Measurements from ENCODE around the gene CD5L.

Gene CD5L

DNA sequence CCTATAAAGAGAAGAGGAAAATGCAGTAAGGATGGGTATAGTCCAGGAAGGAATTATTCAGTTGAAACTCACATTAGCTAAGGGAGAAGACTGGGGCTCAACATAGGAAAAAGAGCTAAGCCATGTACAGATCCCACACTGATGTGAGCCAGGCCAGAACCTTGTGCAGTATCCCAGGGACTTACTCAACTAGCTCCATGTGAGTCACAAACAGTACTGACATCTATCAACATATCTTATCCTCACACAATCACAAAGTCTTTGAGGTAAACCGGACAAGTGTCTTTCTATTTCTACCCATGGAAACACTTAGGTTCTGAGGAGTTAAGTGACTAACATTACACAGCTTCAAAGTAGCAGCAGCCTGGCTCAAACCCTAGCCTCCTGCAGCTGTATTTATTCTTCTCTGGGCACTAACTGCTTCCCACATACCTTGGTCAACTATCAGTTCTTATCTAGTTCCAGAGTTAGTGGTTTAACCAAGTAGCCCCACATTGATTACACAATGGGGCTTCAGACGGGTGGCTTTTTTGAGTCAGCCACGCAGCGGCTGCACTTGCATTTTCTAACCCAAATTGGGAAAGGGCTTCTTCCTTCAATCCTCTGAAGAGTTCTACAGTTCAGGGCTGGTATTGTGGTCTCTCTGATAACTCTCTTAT, 9.5 kb downstream of the CD5L start:
- Mint-ChIP-seq H3K36me3 (no peaks in the 10 kb centered on the region), H3K27ac (no peak overlapping the region), H3K4me3 (no peak overlapping the region)

DNA sequence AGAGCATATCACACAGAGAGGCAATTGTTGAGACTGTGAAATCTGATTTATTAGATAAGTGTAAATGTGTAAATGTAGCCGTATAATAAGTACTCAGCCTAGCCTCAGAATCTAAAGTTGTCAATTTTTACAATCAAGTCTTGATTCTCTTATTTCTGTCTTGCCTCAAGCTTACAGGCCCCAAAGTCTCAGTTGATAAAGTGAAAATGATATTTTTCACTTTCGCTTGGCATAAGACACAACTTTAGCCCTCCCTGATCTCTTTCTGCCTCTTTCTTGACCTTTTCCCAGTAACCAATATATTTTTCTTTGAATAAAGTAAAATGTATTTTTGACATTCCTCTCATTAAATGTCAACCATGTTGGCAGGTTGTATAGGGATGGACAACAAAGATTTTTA, 10.7 kb downstream of the CD5L start:
- H3K4me3 Mint-ChIP-seq: no peak overlapping the region
- H3K27me3 Mint-ChIP-seq: peaks cover 4% of the 10 kb centered on the region
- no peaks in the 10 kb centered on the region for H3K4me1 Mint-ChIP-seq (ENCODE audit: low read depth)
- no peaks in the 10 kb centered on the region for H3K9me3 Mint-ChIP-seq (ENCODE audit: low read depth)
- H3K36me3 Mint-ChIP-seq: no peaks in the 10 kb centered on the region
- no peak overlapping the region for H3K27ac Mint-ChIP-seq

More for the DNA sequence above, 9.5 kb downstream of the CD5L start:
- Mint-ChIP-seq H3K4me1 (ENCODE audit: low read depth) (no peaks in the 10 kb centered on the region), H3K27me3 (peaks cover 4% of the 10 kb centered on the region), H3K9me3 (ENCODE audit: low read depth) (no peaks in the 10 kb centered on the region)

DNA sequence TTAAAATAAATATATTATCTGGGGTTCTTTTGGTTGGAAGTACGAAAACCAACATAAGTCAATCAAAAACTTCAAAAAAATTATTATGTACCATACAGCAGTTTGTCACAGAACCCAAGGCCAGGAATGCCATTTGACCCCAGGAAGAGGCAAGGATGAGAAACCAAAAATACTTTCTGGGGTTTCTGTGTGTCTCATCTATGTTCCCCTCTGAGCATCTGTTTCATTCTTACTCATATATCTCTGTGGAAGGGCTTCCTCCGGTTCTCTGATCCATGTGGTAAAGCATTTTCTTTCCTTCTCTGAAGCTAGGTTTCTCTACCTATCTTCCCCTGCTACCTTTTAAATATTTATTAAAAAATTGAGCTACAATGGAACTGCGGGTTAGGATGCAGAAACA, 11.9 kb downstream of the CD5L start:
- Mint-ChIP-seq H3K27ac (no peak overlapping the region), H3K4me1 (ENCODE audit: low read depth) (no peaks in the 10 kb centered on the region), H3K36me3 (no peaks in the 10 kb centered on the region), H3K9me3 (ENCODE audit: low read depth) (no peaks in the 10 kb centered on the region), H3K27me3 (peaks cover 4% of the 10 kb centered on the region), H3K4me3 (no peak overlapping the region)

- no peak overlapping the region for H3K4me3 Mint-ChIP-seq
- no peaks in the 10 kb centered on the region for H3K36me3 Mint-ChIP-seq
- H3K9me3 Mint-ChIP-seq (ENCODE audit: low read depth): no peaks in the 10 kb centered on the region
These were observed 12.4 kb downstream of the CD5L start for GRCh38 chr1:157829210-157829609.

DNA sequence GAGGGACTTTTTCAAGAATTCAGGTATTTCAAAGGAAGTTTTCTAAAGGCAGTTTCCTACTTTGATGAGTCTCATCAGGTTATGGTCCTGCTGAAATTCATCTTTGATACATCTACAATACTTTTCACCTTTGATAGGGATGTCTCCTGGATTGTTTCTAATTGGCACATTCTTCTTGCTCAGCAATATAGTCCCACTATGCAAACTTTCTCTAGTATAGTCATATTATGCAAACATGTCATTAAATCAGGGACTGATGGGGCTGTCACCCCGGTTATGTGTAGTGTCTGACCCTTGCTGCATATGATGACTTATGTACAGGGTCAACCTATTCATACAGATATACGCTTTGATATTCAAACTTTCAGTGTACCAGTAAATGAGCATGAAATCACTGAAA, 21.3 kb downstream of the CD5L start:
- H3K4me3 Mint-ChIP-seq: no peak overlapping the region
- peaks cover 2% of the 10 kb centered on the region for H3K4me1 Mint-ChIP-seq (ENCODE audit: low read depth)
- no peaks in the 10 kb centered on the region for H3K9me3 Mint-ChIP-seq (ENCODE audit: low read depth)
- no peaks in the 10 kb centered on the region for H3K36me3 Mint-ChIP-seq
- peaks cover 7% of the 10 kb centered on the region for H3K27me3 Mint-ChIP-seq
- H3K27ac Mint-ChIP-seq: no peak overlapping the region

More at GRCh38 chr1:157829210-157829609, 12.4 kb downstream of the CD5L start:
- Mint-ChIP-seq H3K4me1 (ENCODE audit: low read depth) (no peaks in the 10 kb centered on the region), H3K27me3 (peaks cover 6% of the 10 kb centered on the region), H3K27ac (no peak overlapping the region)

GRCh38 chr1:157819896-157820295, 21.7 kb downstream of the CD5L start, which contains the start of gene FCRL1:
Gene FCRL1, minus strand, starts transcription at chr1:157820120. Its CDS starts 83 bp downstream, at chr1:157820037.
- Mint-ChIP-seq H3K27me3 (peaks cover 7% of the 10 kb centered on the region), H3K4me3 (no peak within 1 kb of the TSS), H3K4me1 (ENCODE audit: low read depth) (peaks cover 2% of the 10 kb centered on the region), H3K9me3 (ENCODE audit: low read depth) (no peaks in the 10 kb centered on the region), H3K36me3 (no peaks in the 10 kb centered on the region), H3K27ac (no peak within 1 kb of the TSS)

GRCh38 chr1:157819215-157819614, 22.4 kb downstream of the CD5L start:
- H3K27me3 Mint-ChIP-seq: peaks cover 5% of the 10 kb centered on the region
- H3K27ac Mint-ChIP-seq: no peak overlapping the region
- H3K9me3 Mint-ChIP-seq (ENCODE audit: low read depth): no peaks in the 10 kb centered on the region
- H3K4me3 Mint-ChIP-seq: no peak overlapping the region
- peaks cover 2% of the 10 kb centered on the region for H3K4me1 Mint-ChIP-seq (ENCODE audit: low read depth)
- H3K36me3 Mint-ChIP-seq: no peaks in the 10 kb centered on the region

- Mint-ChIP-seq H3K4me3 (no peak overlapping the region), H3K27ac (no peak overlapping the region), H3K9me3 (ENCODE audit: low read depth) (peaks cover 11% of the 10 kb centered on the region), H3K27me3 (peaks cover 12% of the 10 kb centered on the region), H3K4me1 (ENCODE audit: low read depth) (no peaks in the 10 kb centered on the region), H3K36me3 (peaks cover 4% of the 10 kb centered on the region)
These were observed 28.3 kb downstream of the CD5L start for GRCh38 chr1:157813269-157813668.

DNA sequence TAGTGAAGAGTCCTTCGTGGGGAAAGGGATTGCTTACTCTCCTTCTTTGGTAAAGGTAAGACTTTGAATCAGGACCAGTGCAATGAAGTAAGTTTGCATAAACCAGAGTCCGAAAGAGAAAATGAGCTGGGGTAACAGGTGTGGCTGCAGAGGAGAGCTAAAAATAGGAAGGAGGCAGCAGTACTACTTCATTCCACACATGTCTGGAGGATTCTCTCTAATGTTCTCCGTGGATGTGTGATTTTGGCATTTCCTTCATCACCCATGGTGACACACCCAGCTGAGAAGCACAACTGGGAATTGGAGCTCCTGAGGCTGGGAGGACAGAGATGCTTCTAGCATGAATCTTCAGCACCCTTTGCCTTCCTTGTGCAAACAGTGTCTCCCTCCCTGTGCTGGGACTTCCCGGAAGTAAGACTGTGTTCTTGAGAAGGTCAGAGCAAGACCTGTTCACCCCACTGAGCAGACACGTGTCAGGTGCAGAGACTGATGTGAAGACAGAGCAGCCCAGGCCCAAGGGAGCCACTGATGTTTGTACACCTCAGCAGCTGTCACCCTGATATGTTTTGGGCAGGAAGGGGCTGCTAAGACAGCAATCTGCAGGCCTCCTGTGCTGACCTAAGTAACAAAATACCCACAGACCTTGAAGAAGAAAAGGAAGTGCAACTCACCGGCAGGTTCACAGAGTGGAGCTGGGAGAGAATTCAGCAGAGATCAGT, 35.0 kb downstream of the CD5L start:
- no peaks in the 10 kb centered on the region for H3K4me1 Mint-ChIP-seq (ENCODE audit: low read depth)
- H3K9me3 Mint-ChIP-seq (ENCODE audit: low read depth): peaks cover 3% of the 10 kb centered on the region
- no peak overlapping the region for H3K4me3 Mint-ChIP-seq
- H3K27ac Mint-ChIP-seq: no peak overlapping the region
- H3K27me3 Mint-ChIP-seq: peaks cover 10% of the 10 kb centered on the region
- H3K36me3 Mint-ChIP-seq: no peaks in the 10 kb centered on the region

DNA sequence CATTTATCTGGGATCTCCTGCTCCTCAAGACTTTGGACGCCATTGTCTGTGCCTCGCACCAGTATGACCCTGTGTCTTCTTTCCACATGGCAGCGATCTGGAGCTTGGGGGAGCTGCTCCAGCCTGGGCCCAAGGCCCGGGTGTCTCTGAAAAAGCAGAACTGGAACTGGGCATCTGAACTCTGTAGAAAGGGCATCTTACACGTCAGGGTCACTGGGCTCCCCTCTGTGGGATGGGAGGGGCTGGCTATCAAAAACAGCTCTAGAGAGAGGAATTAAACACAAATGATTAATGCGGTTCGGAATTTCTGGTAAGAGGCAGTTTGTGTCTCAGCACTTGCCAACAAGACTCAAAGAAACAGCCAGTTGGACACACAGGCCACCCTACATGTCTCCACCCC, 37.8 kb downstream of the CD5L start:
- Mint-ChIP-seq H3K27me3 (peaks cover 5% of the 10 kb centered on the region), H3K4me1 (ENCODE audit: low read depth) (no peaks in the 10 kb centered on the region), H3K27ac (no peak overlapping the region), H3K4me3 (no peak overlapping the region), H3K9me3 (ENCODE audit: low read depth) (no peaks in the 10 kb centered on the region), H3K36me3 (no peaks in the 10 kb centered on the region)

DNA sequence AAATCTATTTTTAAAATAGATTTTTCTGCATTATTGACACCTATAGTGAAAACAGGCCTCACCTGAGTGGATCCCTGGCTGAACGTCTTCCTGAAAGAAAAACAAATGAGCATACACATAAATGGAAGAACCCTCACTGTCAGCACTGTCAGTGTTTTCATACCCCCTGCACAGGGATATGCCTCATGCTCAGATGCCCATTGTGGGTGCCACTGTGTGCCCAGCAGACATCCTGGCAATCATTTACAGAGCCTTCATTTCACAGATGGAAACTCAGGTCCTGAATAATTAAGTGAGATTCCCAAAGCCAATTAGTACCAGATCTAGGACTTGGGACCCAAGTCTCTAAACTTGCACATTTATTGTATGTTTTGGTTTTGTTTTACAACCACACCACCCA, 41.6 kb downstream of the CD5L start:
- H3K9me3 Mint-ChIP-seq (ENCODE audit: low read depth): no peaks in the 10 kb centered on the region
- no peak overlapping the region for H3K4me3 Mint-ChIP-seq
- no peak overlapping the region for H3K27ac Mint-ChIP-seq
- H3K36me3 Mint-ChIP-seq: no peaks in the 10 kb centered on the region
- peaks cover 2% of the 10 kb centered on the region for H3K27me3 Mint-ChIP-seq
- H3K4me1 Mint-ChIP-seq (ENCODE audit: low read depth): no peaks in the 10 kb centered on the region

- Mint-ChIP-seq H3K27me3 (peaks cover 2% of the 10 kb centered on the region), H3K4me3 (no peak overlapping the region), H3K4me1 (ENCODE audit: low read depth) (no peaks in the 10 kb centered on the region), H3K36me3 (no peaks in the 10 kb centered on the region), H3K27ac (no peak overlapping the region), H3K9me3 (ENCODE audit: low read depth) (peaks cover 6% of the 10 kb centered on the region)
These were observed 43.4 kb downstream of the CD5L start for GRCh38 chr1:157798211-157798610.

GRCh38 chr1:157785248-157785647, 56.4 kb downstream of the CD5L start:
- no peak overlapping the region for H3K27ac Mint-ChIP-seq
- H3K27me3 Mint-ChIP-seq: peaks cover 6% of the 10 kb centered on the region
- no peaks in the 10 kb centered on the region for H3K9me3 Mint-ChIP-seq (ENCODE audit: low read depth)
- no peaks in the 10 kb centered on the region for H3K4me1 Mint-ChIP-seq (ENCODE audit: low read depth)
- no peaks in the 10 kb centered on the region for H3K36me3 Mint-ChIP-seq
- no peak overlapping the region for H3K4me3 Mint-ChIP-seq

- H3K9me3 Mint-ChIP-seq (ENCODE audit: low read depth): no peaks in the 10 kb centered on the region
- H3K4me1 Mint-ChIP-seq (ENCODE audit: low read depth): no peaks in the 10 kb centered on the region
- H3K27me3 Mint-ChIP-seq: peaks cover 6% of the 10 kb centered on the region
- no peak overlapping the region for H3K4me3 Mint-ChIP-seq
- H3K36me3 Mint-ChIP-seq: no peaks in the 10 kb centered on the region
- no peak overlapping the region for H3K27ac Mint-ChIP-seq
These were observed 56.8 kb downstream of the CD5L start for GRCh38 chr1:157784801-157785200.

DNA sequence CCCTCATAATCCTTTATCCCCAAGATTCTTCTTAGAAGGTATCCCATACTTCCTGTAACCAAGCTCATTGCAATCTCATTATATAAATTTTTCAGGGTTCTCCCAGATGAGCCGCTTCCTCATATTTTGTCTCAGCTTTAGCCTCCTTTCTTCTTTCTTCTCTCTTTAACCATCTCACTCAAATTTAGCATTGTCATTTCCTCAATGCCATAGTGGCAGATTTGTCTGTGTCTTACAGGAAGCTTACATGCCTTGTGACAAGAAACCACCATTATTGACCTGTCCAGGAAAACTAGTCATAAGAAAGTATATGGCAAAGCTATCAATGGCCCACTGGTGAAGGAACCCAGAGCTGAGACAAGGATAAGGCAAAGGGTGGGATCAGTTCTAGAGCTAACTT, 58.7 kb downstream of the CD5L start:
- Mint-ChIP-seq H3K4me3 (no peak overlapping the region), H3K36me3 (no peaks in the 10 kb centered on the region), H3K4me1 (ENCODE audit: low read depth) (no peaks in the 10 kb centered on the region), H3K27ac (no peak overlapping the region), H3K27me3 (peaks cover 14% of the 10 kb centered on the region), H3K9me3 (ENCODE audit: low read depth) (no peaks in the 10 kb centered on the region)

DNA sequence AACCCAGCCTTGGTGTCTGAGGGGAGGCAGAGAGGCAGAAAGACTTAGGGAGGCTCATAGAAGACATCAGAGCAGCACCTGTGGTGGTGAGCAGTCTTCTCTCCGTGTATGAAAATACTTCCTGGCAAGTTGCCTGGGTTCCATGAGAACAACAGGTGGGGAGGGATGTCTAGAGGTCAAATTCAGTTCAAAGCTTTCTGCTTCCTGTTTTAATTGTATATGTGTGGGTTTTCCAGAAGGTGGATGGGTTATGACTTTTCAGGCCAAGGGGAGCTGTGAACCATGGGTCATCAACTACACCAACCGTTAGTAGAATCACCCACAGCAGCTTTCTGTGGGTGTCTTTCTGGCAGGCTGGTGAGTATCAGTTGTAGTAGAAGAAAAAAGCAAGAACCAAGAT, 60.6 kb downstream of the CD5L start:
- H3K27ac Mint-ChIP-seq: no peak overlapping the region
- no peaks in the 10 kb centered on the region for H3K4me1 Mint-ChIP-seq (ENCODE audit: low read depth)

More for the DNA sequence above, 60.6 kb downstream of the CD5L start:
- H3K27me3 Mint-ChIP-seq: peaks cover 17% of the 10 kb centered on the region
- no peak overlapping the region for H3K4me3 Mint-ChIP-seq
- H3K9me3 Mint-ChIP-seq (ENCODE audit: low read depth): no peaks in the 10 kb centered on the region
- no peaks in the 10 kb centered on the region for H3K36me3 Mint-ChIP-seq

Data from activated naive CD8-positive, alpha-beta T cell (primary cell).